Measurements from ENCODE around the gene TM9SF3. TPM values are rescaled to one million over a fixed set of nuclear protein-coding genes. Genes with fewer than 3 reads are reported as not detected.
"Not testable (repeated sequence)": the region's sequence is repeated elsewhere in the genome, so short reads cannot be mapped to it uniquely, and the experiment has no call there.

The TM9SF3 gene
- total and polyA plus RNA-seq, 2 of the 4 experiments (the other 2 are of a cell fraction), result 33.7 to 61.8 TPM

GRCh38 chr10:96576277-96576980 lies 10.4 kb downstream of the TM9SF3 start:
- Histone ChIP-seq H3K79me1 (ENCODE audit: low read depth in 1 of 2, low read length in 2 of 2) (peaks cover 0 to 43% of the 10 kb centered on the region in 2 experiments; a peak in 2 of 4 replicates), H3K36me3 (ENCODE audit: control insufficient read depth, insufficient read depth, low read length) (peaks cover 5% of the 10 kb centered on the region), H2BK120ac (ENCODE audit: low read depth, low read length) (no peak overlapping the region), H3K9me1 (ENCODE audit: insufficient read depth, low read length) (peaks cover 9% of the 10 kb centered on the region), H3K4me1 (ENCODE audit: control insufficient read depth, insufficient read depth, low read length) (peaks cover 7% of the 10 kb centered on the region), H3K27ac (ENCODE audit: insufficient read depth, low read length) (no peak overlapping the region), H3K4me3 (ENCODE audit: insufficient read depth, low read depth, low read length) (no peak overlapping the region), H4K8ac (ENCODE audit: low read depth in 2 of 2, low read length in 2 of 2) (no peak overlapping the region), H2BK20ac (ENCODE audit: low read depth, low read length) (no peak overlapping the region), H2BK5ac (ENCODE audit: low read depth, low read length, poor library complexity, severe bottlenecking) (no peak overlapping the region), H3K4me2 (ENCODE audit: low read depth, low read length) (no peak overlapping the region), H4K91ac (ENCODE audit: insufficient read depth, low read depth, low read length) (no peak overlapping the region), H4K20me1 (ENCODE audit: insufficient read depth, low read length) (peaks cover 86% of the 10 kb centered on the region), H4K5ac (ENCODE audit: low read depth, low read length) (no peak overlapping the region), H2AK9ac (replicated peaks; ENCODE audit: low read depth, low read length, poor library complexity) (no peak overlapping the region), H3K4ac (ENCODE audit: low read depth, low read length) (no peak overlapping the region), H2AFZ (replicated peaks; ENCODE audit: low read length, poor library complexity) (no peak overlapping the region), H3K18ac (ENCODE audit: low read depth, low read length) (no peak overlapping the region), H3K56ac (ENCODE audit: extremely low read depth, insufficient read depth, low read length) (no peak overlapping the region), H3K14ac (replicated peaks; ENCODE audit: low read depth, low read length) (no peak overlapping the region), H3K9me3 (ENCODE audit: control insufficient read depth, insufficient read depth, low read length) (no peaks in the 10 kb centered on the region), H3K9ac (ENCODE audit: low read depth, low read length) (no peak overlapping the region), H2BK15ac (ENCODE audit: low read depth, low read length) (no peak overlapping the region), H2AK5ac (ENCODE audit: low read depth, low read length) (no peak overlapping the region), H3K23ac (ENCODE audit: low read depth, low read length) (no peak overlapping the region), H3K27me3 (ENCODE audit: control insufficient read depth, insufficient read depth, low read length) (no peaks in the 10 kb centered on the region)
- dilution Hi-C loops (cut with HindIII; ENCODE audit: low sequenced_read_pairs, unreplicated experiment) (no loop called here), intact Hi-C loops (cut with micrococcal nuclease) (no loop called here), in situ Hi-C loops (cut with MboI; ENCODE audit: low sequenced_read_pairs) (no loop called here)
- DNase-seq (no peak), ATAC-seq (ENCODE audit: low read depth) (no peak)
- BruUV-seq (replicated peaks), result no TSS peak
- TF ChIP-seq NFE2L2 (IDR thresholded peaks at IDR 0.05; ENCODE audit: low read depth, low read length), result no peak
- WGBS, 2 experiments (ENCODE audit: extremely low coverage in 2 of 2, insufficient read length in 1 of 2), result no CpG with 5 or more reads among the region's 1 CpG
- ChIA-PET POLR2A (ENCODE audit: unreplicated experiment) (no interaction called here), CTCF (no interaction called here)

DNA sequence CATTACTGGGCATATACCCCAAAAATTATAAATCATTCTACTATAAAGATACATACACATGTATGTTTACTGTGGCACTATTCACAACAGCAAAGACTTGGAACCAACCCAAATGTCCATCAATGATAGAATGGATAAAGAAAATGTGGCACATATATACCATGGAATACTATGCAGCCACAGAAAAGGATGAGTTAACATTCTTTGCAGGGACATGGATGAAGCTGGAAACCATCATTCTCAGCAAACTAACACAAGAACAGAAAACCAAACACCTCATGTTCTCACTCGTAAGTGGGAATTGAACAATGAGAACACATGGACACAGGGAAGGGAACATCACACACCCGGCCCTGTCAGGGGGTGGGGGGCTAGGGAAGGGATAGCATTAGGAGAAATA lies 12.2 kb downstream of the TM9SF3 start:
- H2BK120ac ChIP-seq (ENCODE audit: low read depth, low read length); H3K36me3 ChIP-seq (ENCODE audit: control insufficient read depth, insufficient read depth, low read length); H3K4me3 ChIP-seq (ENCODE audit: insufficient read depth, low read depth, low read length); H4K91ac ChIP-seq (ENCODE audit: insufficient read depth, low read depth, low read length); H2BK15ac ChIP-seq (ENCODE audit: low read depth, low read length); intact Hi-C loops (cut with micrococcal nuclease); H4K5ac ChIP-seq (ENCODE audit: low read depth, low read length); dilution Hi-C loops (cut with HindIII; ENCODE audit: low sequenced_read_pairs, unreplicated experiment); ATAC-seq (ENCODE audit: low read depth); H3K4ac ChIP-seq (ENCODE audit: low read depth, low read length); H3K9me1 ChIP-seq (ENCODE audit: insufficient read depth, low read length); H3K14ac ChIP-seq (replicated peaks; ENCODE audit: low read depth, low read length); H3K4me1 ChIP-seq (ENCODE audit: control insufficient read depth, insufficient read depth, low read length); H3K18ac ChIP-seq (ENCODE audit: low read depth, low read length); H2AK9ac ChIP-seq (replicated peaks; ENCODE audit: low read depth, low read length, poor library complexity); H4K8ac ChIP-seq (ENCODE audit: low read depth in 2 of 2, low read length in 2 of 2); H3K9me3 ChIP-seq (ENCODE audit: control insufficient read depth, insufficient read depth, low read length); CTCF ChIA-PET; H2AFZ ChIP-seq (replicated peaks; ENCODE audit: low read length, poor library complexity); H3K23ac ChIP-seq (ENCODE audit: low read depth, low read length); POLR2A ChIA-PET (ENCODE audit: unreplicated experiment); H3K56ac ChIP-seq (ENCODE audit: extremely low read depth, insufficient read depth, low read length); H2BK5ac ChIP-seq (ENCODE audit: low read depth, low read length, poor library complexity, severe bottlenecking); H2BK20ac ChIP-seq (ENCODE audit: low read depth, low read length); H3K9ac ChIP-seq (ENCODE audit: low read depth, low read length); in situ Hi-C loops (cut with MboI; ENCODE audit: low sequenced_read_pairs); H3K27me3 ChIP-seq (ENCODE audit: control insufficient read depth, insufficient read depth, low read length); H3K27ac ChIP-seq (ENCODE audit: insufficient read depth, low read length); H2AK5ac ChIP-seq (ENCODE audit: low read depth, low read length); H3K4me2 ChIP-seq (ENCODE audit: low read depth, low read length); BruUV-seq (replicated peaks); DNase-seq: not testable (repeated sequence)
- no CpG with 5 or more reads among the region's 2 CpGs for WGBS, 2 experiments (ENCODE audit: extremely low coverage in 2 of 2, insufficient read length in 1 of 2)
- Histone ChIP-seq H3K79me1 (ENCODE audit: low read depth in 1 of 2, low read length in 2 of 2) (peaks cover 3 to 45% of the 10 kb centered on the region in 2 experiments; a peak in 3 of 4 replicates), H4K20me1 (ENCODE audit: insufficient read depth, low read length) (peaks cover 85% of the 10 kb centered on the region)
